ENCODE results near the gene CYP2J2.
"Not testable (repeated sequence)": the region's sequence is repeated elsewhere in the genome, so short reads cannot be mapped to it uniquely, and the experiment has no call there.

CYP2J2 gene

GRCh38 chr1:59919746-59920145, 6.8 kb downstream of the CYP2J2 start:
- no peak for DNase-seq

DNA sequence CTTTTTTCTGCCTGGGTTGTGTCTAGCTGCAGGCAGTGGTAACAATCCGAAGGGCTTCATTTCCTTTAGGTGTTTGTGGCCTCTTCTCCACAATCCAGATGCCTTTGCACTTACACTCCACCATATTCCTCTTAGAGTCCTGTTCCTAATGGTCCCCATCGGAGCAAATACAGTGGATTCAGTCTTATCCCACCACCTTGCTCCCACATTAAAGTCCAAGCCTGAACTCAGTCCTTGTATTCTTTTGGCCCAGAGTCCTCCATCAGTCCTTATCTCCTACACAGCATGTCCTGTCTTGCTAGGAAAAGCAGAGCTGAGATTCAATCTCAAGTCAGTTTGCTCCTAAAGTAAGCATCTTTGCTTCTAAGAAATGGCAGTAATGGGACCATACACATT, 8.8 kb downstream of the CYP2J2 start:
- DNase-seq, result no peak

GRCh38 chr1:59917026-59917784, 9.4 kb downstream of the CYP2J2 start:
- no peak for DNase-seq

GRCh38 chr1:59915516-59915915, 11.1 kb downstream of the CYP2J2 start:
- DNase-seq, result no peak

GRCh38 chr1:59914791-59915286, 11.7 kb downstream of the CYP2J2 start:
- not testable (repeated sequence) for DNase-seq

GRCh38 chr1:59908682-59909081, 17.9 kb downstream of the CYP2J2 start:
- DNase-seq, result no peak

DNA sequence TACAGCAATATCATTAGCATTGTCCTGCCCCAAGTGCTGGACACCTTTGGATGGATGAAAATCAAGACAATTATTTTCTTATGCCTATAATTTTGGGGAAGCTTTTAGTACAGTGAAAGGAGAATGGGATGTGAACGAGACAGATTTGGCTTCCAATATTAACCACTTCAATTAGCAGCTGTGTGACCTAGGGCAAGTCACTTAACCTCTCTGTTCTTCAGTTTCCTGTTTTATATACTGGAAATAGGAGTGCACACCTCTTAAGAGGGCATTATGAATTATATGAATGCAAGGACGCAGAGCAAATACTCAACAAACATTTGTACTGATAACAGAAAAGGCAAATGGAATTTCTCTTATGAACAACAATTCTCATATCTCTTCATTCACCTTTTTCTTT, 18.5 kb downstream of the CYP2J2 start:
- no peak for DNase-seq

- DNase-seq, result no peak
Measured at GRCh38 chr1:59906931-59907330, 19.6 kb downstream of the CYP2J2 start.

- no peak for DNase-seq
Measured at GRCh38 chr1:59903141-59903754, 23.3 kb downstream of the CYP2J2 start.

DNA sequence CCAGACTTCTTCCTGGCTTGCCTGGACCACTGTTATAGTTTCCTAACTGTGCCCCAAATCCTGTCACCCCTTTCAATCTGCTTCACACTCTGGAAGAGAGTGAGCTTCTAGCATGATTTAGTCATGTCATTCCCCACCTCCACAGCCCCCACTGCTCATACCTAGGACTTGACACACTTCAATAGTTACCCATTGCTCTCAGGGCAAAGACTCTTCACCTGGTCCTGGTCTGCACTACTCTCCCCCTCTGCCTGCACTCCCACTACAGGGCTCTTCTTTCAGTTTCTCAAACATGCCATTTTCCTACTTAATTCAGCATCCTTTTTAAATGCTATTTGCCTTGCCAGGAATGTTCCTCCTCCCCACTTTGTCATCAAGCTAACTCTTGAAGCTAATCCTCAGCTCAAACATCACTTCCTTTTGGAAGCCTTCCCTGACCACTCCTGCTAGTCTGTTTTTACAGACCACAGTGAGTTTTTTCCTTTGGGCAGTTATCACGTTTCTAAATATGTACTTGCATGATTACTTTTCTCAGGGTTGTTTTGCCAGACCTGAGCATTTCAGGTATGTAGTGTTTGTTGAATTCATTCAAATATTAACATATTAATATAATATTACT, 24.7 kb downstream of the CYP2J2 start:
- no peak for DNase-seq

GRCh38 chr1:59900640-59901039, 25.9 kb downstream of the CYP2J2 start:
- no peak for DNase-seq

DNA sequence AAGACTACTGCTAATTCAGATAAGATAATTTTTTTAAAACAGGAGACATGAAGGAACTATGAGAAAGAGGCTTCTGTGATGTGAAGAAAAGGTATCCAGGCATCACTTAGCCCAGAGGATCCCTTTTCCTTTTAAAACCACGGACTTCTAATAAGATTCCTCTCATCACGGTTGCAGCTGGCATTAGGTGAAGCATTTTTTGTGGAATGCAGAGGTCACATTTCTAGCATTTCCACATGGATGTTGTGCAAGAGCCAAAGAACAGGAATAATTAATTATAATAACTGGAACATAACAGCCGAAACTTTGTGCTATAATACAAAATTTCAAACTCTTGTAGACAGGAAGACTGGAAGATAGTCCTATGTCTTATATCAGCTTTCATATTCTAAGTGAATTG, 27.6 kb downstream of the CYP2J2 start:
- DNase-seq, result no peak

- no peak for DNase-seq
Measured at GRCh38 chr1:59897165-59897564, 29.4 kb downstream of the CYP2J2 start.

- no peak for DNase-seq
Measured at GRCh38 chr1:59892841-59893811, 33.4 kb downstream of the CYP2J2 start.

- DNase-seq, result no peak
Measured at GRCh38 chr1:59885160-59885832, 41.3 kb downstream of the CYP2J2 start.

GRCh38 chr1:59880735-59881134, 45.8 kb downstream of the CYP2J2 start:
- no peak for DNase-seq

GRCh38 chr1:59879996-59880505, 46.5 kb downstream of the CYP2J2 start:
- no peak for DNase-seq

DNA sequence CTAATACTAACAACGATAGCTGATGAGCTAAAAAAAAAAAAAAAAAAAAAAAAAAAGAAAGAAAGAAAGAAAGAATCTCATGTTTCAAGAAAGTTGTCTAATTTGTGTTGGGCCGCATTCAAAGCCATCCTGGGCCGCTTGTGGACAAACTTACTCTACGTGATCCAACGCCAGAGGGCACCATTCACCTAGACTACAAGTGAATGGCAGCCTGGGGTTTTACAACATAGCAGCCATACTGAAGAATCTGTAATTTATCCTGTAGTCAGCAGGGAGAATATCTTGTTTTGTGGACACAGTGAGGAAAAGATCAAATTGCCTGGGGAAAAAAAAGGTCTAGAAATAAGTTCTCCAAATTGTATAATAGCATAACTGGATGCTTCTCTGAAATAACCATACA, 47.0 kb downstream of the CYP2J2 start:
- peak in 1 of 2 experiments; percentile 26 for DNase-seq

DNA sequence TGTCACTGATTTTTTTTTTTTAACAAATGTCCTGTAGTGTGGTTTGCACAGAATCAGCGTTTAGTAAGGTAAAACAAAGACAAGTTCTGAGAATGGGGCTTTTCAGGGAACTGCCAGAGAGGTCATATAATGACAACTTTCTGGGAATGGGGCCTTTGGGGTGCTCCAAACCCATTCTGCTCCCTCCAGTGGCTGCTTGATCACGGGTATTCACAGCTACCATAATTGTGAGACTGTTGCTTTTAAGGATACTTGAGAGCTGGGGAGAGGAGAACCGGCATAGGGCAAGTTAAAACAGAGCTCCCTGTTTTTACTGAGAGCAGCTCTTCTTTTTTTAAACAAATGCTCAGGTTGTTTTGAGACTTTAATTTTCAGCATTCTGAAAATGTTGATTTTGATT, 48.2 kb downstream of the CYP2J2 start:
- no peak for DNase-seq

- no peak for DNase-seq
Measured at GRCh38 chr1:59877108-59877682, 49.4 kb downstream of the CYP2J2 start.

GRCh38 chr1:59871746-59872145, 54.8 kb downstream of the CYP2J2 start:
- no peak for DNase-seq

GRCh38 chr1:59866462-59866861, 60.1 kb downstream of the CYP2J2 start:
- no peak for DNase-seq
